NT2/D1 (cell line): ENCODE results near the gene TMEM45A.
A peak's percentile ranks its signal among the peaks of the same experiment; 100 is the strongest.

ENCODE experiments used
- DNase-seq: peaks from one replicate; pipeline ENCODE4 v3.0.0-alpha.2; 2011; ENCODE audit warnings: low read depth, low spot score
- H3K27me3 ChIP-seq: 2 replicates; pipeline ENCODE4 v1.6.0; 2011; ENCODE audit warnings: mild to moderate bottlenecking; ENCODE audit not compliant: insufficient read length, insufficient read depth
- H3K36me3 ChIP-seq: 2 replicates; pipeline ENCODE4 v1.6.1; 2011; ENCODE audit warnings: mild to moderate bottlenecking, low read length, mixed read lengths; ENCODE audit not compliant: insufficient read depth, insufficient read length
- H3K4me1 ChIP-seq: 2 replicates; pipeline ENCODE4 v1.5.1; 2011; ENCODE audit not compliant: insufficient read depth, insufficient read length
- H3K4me3 ChIP-seq: 2 replicates; pipeline ENCODE4 v1.5.1; 2011; ENCODE audit warnings: low read depth; ENCODE audit not compliant: insufficient read length
- H3K9ac ChIP-seq: 2 replicates; pipeline ENCODE4 v1.6.0; 2011; ENCODE audit warnings: low read depth; ENCODE audit not compliant: insufficient read length
- H3K9me3 ChIP-seq: 2 replicates; pipeline ENCODE4 v1.5.1; 2011; ENCODE audit warnings: mild to moderate bottlenecking, low read length; ENCODE audit not compliant: insufficient read depth
- SUZ12 ChIP-seq: IDR thresholded peaks from 2 replicates; pipeline ENCODE4 v1.6.1; 2011; ENCODE audit not compliant: insufficient read length, insufficient read depth; ENCODE audit errors: extremely low read depth
- YY1 ChIP-seq: IDR thresholded peaks from 2 replicates; pipeline ENCODE4 v1.6.1; 2011; ENCODE audit not compliant: insufficient read length, insufficient read depth
- ZNF274 ChIP-seq: IDR thresholded peaks from 2 replicates; pipeline ENCODE4 v1.6.1; 2011; ENCODE audit warnings: mild to moderate bottlenecking, low read depth, low read length

Gene TMEM45A

DNA sequence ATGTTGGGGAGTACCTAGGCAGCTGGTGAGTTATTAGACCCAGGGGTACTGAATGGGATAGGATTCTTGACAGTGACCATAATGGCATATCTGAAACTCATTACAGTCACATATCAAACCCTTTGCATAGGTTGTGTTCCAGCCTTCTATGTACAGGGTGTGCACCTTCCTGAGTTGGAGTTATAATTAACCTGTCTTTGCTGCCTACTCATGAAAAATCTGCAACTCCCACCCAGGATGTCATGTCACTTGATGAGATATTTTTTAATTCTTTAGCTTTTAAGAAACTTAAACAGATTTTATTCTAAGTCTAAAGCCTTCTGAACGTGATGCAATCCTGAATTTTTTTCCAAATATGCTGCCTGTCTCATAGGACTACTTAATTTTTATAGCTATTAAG is 95.8 kb downstream of the TMEM45A start:
- no peaks in the 10 kb centered on the region for H3K36me3 ChIP-seq
- DNase-seq: no peak
- no peaks in the 10 kb centered on the region for H3K27me3 ChIP-seq
- peaks cover 15% of the 10 kb centered on the region; the same call in 1 of the 2 replicates for H3K9me3 ChIP-seq
- TF ChIP-seq SUZ12 (no peak), YY1 (no peak), ZNF274 (no peak)
- H3K4me3 ChIP-seq: no peak overlapping the region
- no peak overlapping the region for H3K9ac ChIP-seq
- peaks cover 2% of the 10 kb centered on the region for H3K4me1 ChIP-seq

- no peaks in the 10 kb centered on the region for H3K27me3 ChIP-seq
- TF ChIP-seq YY1 (no peak), ZNF274 (no peak), SUZ12 (no peak)
- H3K9me3 ChIP-seq: peaks cover 15% of the 10 kb centered on the region; the same call in 1 of the 2 replicates
- peak; percentile 54 for DNase-seq
- H3K4me3 ChIP-seq: no peak overlapping the region
- peaks cover 2% of the 10 kb centered on the region for H3K4me1 ChIP-seq
- H3K9ac ChIP-seq: no peak overlapping the region
- no peaks in the 10 kb centered on the region for H3K36me3 ChIP-seq
These were observed 97.9 kb downstream of the TMEM45A start for GRCh38 chr3:100590114-100590839.

DNA sequence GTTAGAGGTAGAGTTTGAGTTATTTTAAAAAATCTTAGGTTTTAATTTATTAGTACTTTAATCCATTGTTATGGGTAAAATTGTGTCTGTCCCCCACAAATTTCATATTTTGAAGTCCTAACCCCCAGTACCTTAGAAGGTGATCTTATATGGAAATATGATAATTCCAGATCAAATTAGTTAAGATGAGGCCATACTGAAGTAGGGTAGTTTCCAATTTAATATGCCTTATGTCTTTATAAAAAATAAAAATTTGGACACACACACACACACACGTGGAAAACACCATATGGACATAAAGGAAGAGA is 98.4 kb downstream of the TMEM45A start:
- Histone ChIP-seq H3K27me3 (no peaks in the 10 kb centered on the region), H3K9me3 (peaks cover 15% of the 10 kb centered on the region; the same call in 1 of the 2 replicates), H3K9ac (no peak overlapping the region), H3K4me3 (no peak overlapping the region), H3K4me1 (peaks cover 2% of the 10 kb centered on the region), H3K36me3 (no peaks in the 10 kb centered on the region)
- TF ChIP-seq SUZ12: no peak
- TF ChIP-seq YY1: no peak
- no peak for TF ChIP-seq ZNF274
- DNase-seq: no peak

GRCh38 chr3:100591411-100591810 is 99.0 kb downstream of the TMEM45A start:
- Histone ChIP-seq H3K9ac (no peak overlapping the region), H3K4me1 (peaks cover 2% of the 10 kb centered on the region), H3K4me3 (no peak overlapping the region), H3K9me3 (peaks cover 10% of the 10 kb centered on the region; the same call in 1 of the 2 replicates), H3K27me3 (no peaks in the 10 kb centered on the region), H3K36me3 (no peaks in the 10 kb centered on the region)
- TF ChIP-seq ZNF274: no peak
- TF ChIP-seq YY1: no peak
- no peak for TF ChIP-seq SUZ12
- no peak for DNase-seq

- Histone ChIP-seq H3K9ac (no peak overlapping the region), H3K9me3 (no peaks in the 10 kb centered on the region), H3K4me1 (no peaks in the 10 kb centered on the region), H3K4me3 (no peak overlapping the region), H3K36me3 (no peaks in the 10 kb centered on the region), H3K27me3 (no peaks in the 10 kb centered on the region)
- TF ChIP-seq YY1 (no peak), ZNF274 (no peak), SUZ12 (no peak)
- no peak for DNase-seq
These were observed 108.0 kb downstream of the TMEM45A start for GRCh38 chr3:100600181-100601042.

GRCh38 chr3:100602506-100603444 is 110.4 kb downstream of the TMEM45A start:
- TF ChIP-seq ZNF274 (no peak), SUZ12 (no peak), YY1 (no peak)
- Histone ChIP-seq H3K9me3 (no peaks in the 10 kb centered on the region), H3K36me3 (no peaks in the 10 kb centered on the region), H3K9ac (no peak overlapping the region), H3K4me1 (no peaks in the 10 kb centered on the region), H3K4me3 (no peak overlapping the region), H3K27me3 (no peaks in the 10 kb centered on the region)
- peak; percentile 15 for DNase-seq

- Histone ChIP-seq H3K4me1 (no peaks in the 10 kb centered on the region), H3K9ac (no peak overlapping the region), H3K9me3 (no peaks in the 10 kb centered on the region), H3K36me3 (no peaks in the 10 kb centered on the region), H3K4me3 (no peak overlapping the region), H3K27me3 (no peaks in the 10 kb centered on the region)
- DNase-seq: peak; percentile 39
- TF ChIP-seq ZNF274 (no peak), YY1 (no peak), SUZ12 (no peak)
These were observed 111.0 kb downstream of the TMEM45A start for GRCh38 chr3:100603469-100603868.
